Thyroid gland (tissue), 4 donors: ENCODE measurements around the gene MIDN. TPM values are rescaled to one million over a fixed set of nuclear protein-coding genes. Genes with fewer than 3 reads are reported as not detected.

Experiments
- DNase-seq, 2 donors: peaks; one replicate each; pipeline ENCODE4 v3.0.0-alpha.2; 2019
- H3K27ac ChIP-seq, 3 donors: fragments of 200-600 bp; sonication (generic); 1 replicate in 2 of 3; 2 replicates in 1 of 3; pipeline ENCODE4 v1.5.1; 2016 to 2019; ENCODE audit warnings: mild to moderate bottlenecking in 1 of 3, moderate library complexity in 1 of 3
- H3K27me3 ChIP-seq: fragments of 200-600 bp; sonication (generic); one replicate; pipeline ENCODE4 v1.5.1; 2019
- H3K36me3 ChIP-seq, 2 donors: fragments of 200-600 bp; sonication (generic); one replicate each; pipeline ENCODE4 v1.5.1; 2016 to 2019
- H3K4me1 ChIP-seq, 2 donors: fragments of 200-600 bp; sonication (generic); one replicate each; pipeline ENCODE4 v1.5.1; 2017 to 2019
- H3K4me3 ChIP-seq, 3 donors: fragments of 200-600 bp; sonication (generic); replicated peaks in 1 of 3; 1 replicate in 2 of 3; 2 replicates in 1 of 3; pipeline ENCODE4 v1.5.1; 2016; ENCODE audit warnings: mild to moderate bottlenecking in 1 of 3
- H3K9me3 ChIP-seq: fragments of 200-600 bp; sonication (generic); one replicate; pipeline ENCODE4 v1.5.1; 2017
- CTCF ChIP-seq, 6 experiments: fragments of 200-600 bp in 3 of 6; fragments of 450-650 bp in 3 of 6; sonication (generic) in 3 of 6; IDR thresholded peaks; one replicate each; pipeline ENCODE4 v1.5.1; 2016 to 2019; ENCODE audit warnings: antibody characterized with exemption in 6 of 6, mild to moderate bottlenecking in 2 of 6, inconsistent platforms in 1 of 6, moderate library complexity in 1 of 6
- POLR2A ChIP-seq, 2 donors: fragments of 450-650 bp; IDR thresholded peaks; one replicate each; pipeline ENCODE4 v1.6.1; 2017; ENCODE audit warnings: antibody characterized with exemption in 2 of 2, mild to moderate bottlenecking in 2 of 2, moderate library complexity in 1 of 2
- WGBS, 2 donors: methylation state at CpG; one replicate each; pipeline ENCODE4 v1.1.5; 2017; 5-methylcytosine and 5-hydroxymethylcytosine counted together
- intact Hi-C: fragments of 100-400 bp; cut with DNase I; formaldehyde crosslinking; loops from one replicate; pipeline ENCODE4 v1.15.1; 2023
- total RNA-seq, 4 donors: library from RNA; depleted of rRNA; stranded (reverse); fragments of >200 nt; gene quantifications; one replicate each; pipeline ENCODE4 v1.2.3, GENCODE V29; 2016

MIDN gene
- total RNA-seq, 4 donors from 2014 or later: 16.2 to 89.2 (median 17.9) TPM

- intact Hi-C loops: no loop called here
- Histone ChIP-seq H3K27ac (no peak overlapping the region), H3K9me3 (no peaks in the 10 kb centered on the region), H3K4me1 (peaks cover 6 to 19% of the 10 kb centered on the region in 2 donors), H3K27me3 (no peaks in the 10 kb centered on the region), H3K36me3 (peaks cover 27 to 36% of the 10 kb centered on the region in 2 donors), H3K4me3 (no peak overlapping the region)
- WGBS, 2 donors: 95 to 97% methylated on average over 97 to 98 of the region's 100 CpGs
- DNase-seq: no peak
- TF ChIP-seq POLR2A (IDR thresholded peaks at IDR 0.05) (no peak), CTCF (IDR thresholded peaks at IDR 0.05) (no peak)
Observed at GRCh38 chr19:1228161-1228957, 20.0 kb upstream of the MIDN start.

GRCh38 chr19:1229056-1229923 lies 19.1 kb upstream of the MIDN start:
- Histone ChIP-seq H3K4me3 (no peak overlapping the region), H3K9me3 (no peaks in the 10 kb centered on the region), H3K27ac (no peak overlapping the region), H3K36me3 (peaks cover 18 to 30% of the 10 kb centered on the region in 2 donors), H3K4me1 (peaks cover 6 to 22% of the 10 kb centered on the region in 2 donors), H3K27me3 (no peaks in the 10 kb centered on the region)
- DNase-seq: no peak
- intact Hi-C loops: no loop called here
- 96 to 97% methylated on average over 142 to 153 of the region's 158 CpGs for WGBS, 2 donors
- TF ChIP-seq CTCF (IDR thresholded peaks at IDR 0.05) (no peak), POLR2A (IDR thresholded peaks at IDR 0.05) (no peak)

GRCh38 chr19:1229924-1230782 lies 18.2 kb upstream of the MIDN start:
- Histone ChIP-seq H3K36me3 (peaks cover 17 to 25% of the 10 kb centered on the region in 2 donors), H3K9me3 (no peaks in the 10 kb centered on the region), H3K27ac (no peak overlapping the region), H3K4me3 (no peak overlapping the region), H3K27me3 (no peaks in the 10 kb centered on the region), H3K4me1 (peaks cover 6 to 22% of the 10 kb centered on the region in 2 donors)
- WGBS, 2 donors: 85 to 92% methylated on average over 29 of the region's 61 CpGs
- DNase-seq: no peak
- intact Hi-C loops: loop anchor here (10.0 kb wide), 1 partner anchor 305 kb away; the partner anchor contains the start of gene ARID3A
- TF ChIP-seq CTCF (IDR thresholded peaks at IDR 0.05): no peak
- no peak for TF ChIP-seq POLR2A (IDR thresholded peaks at IDR 0.05)

GRCh38 chr19:1230783-1231489 lies 17.4 kb upstream of the MIDN start:
- no peak overlapping the region for H3K4me3 ChIP-seq
- H3K9me3 ChIP-seq: no peaks in the 10 kb centered on the region
- H3K4me1 ChIP-seq: peaks cover 6 to 22% of the 10 kb centered on the region in 2 donors
- H3K36me3 ChIP-seq: peaks cover 17 to 22% of the 10 kb centered on the region in 2 donors
- DNase-seq: peak in 1 of 2 donors; percentile 33
- H3K27ac ChIP-seq: no peak overlapping the region
- intact Hi-C loops: loop anchor here (10.0 kb wide), 1 partner anchor 306 kb away; the partner anchor contains the start of gene ARID3A
- TF ChIP-seq CTCF (IDR thresholded peaks at IDR 0.05) (no peak), POLR2A (IDR thresholded peaks at IDR 0.05) (no peak)
- no peaks in the 10 kb centered on the region for H3K27me3 ChIP-seq
- 75 to 84% methylated on average over 17 to 31 of the region's 38 CpGs for WGBS, 2 donors
